Mesothelial cell of epicardium (in vitro differentiated cells): ENCODE results near the gene TRIL. TPM values are rescaled to one million over a fixed set of nuclear protein-coding genes. Genes with fewer than 3 reads are reported as not detected.

Source experiments
- DNase-seq, 2 experiments: peaks; one replicate each; pipeline ENCODE4 v3.0.0; 2021; ENCODE audit warnings: low spot score in 2 of 2; ENCODE audit not compliant: unreplicated experiment in 2 of 2
- H3K27ac Mint-ChIP-seq: 2 replicates; pipeline ENCODE4 v1.8.0; 2021; ENCODE audit warnings: mixed read lengths
- H3K27me3 Mint-ChIP-seq: 2 replicates; pipeline ENCODE4 v1.8.0; 2021; ENCODE audit warnings: low read depth, mixed read lengths
- H3K36me3 Mint-ChIP-seq: 2 replicates; pipeline ENCODE4 v1.8.0; 2021; ENCODE audit warnings: mixed read lengths
- H3K4me1 Mint-ChIP-seq: 2 replicates; pipeline ENCODE4 v1.8.0; 2021; ENCODE audit warnings: mixed read lengths
- H3K4me3 Mint-ChIP-seq: 2 replicates; pipeline ENCODE4 v1.8.0; 2021; ENCODE audit warnings: mild to moderate bottlenecking, moderate library complexity, mixed read lengths
- H3K9me3 Mint-ChIP-seq: 2 replicates; pipeline ENCODE4 v1.8.0; 2021; ENCODE audit warnings: mixed read lengths
- total RNA-seq: library from RNA; stranded (reverse); gene quantifications from 3 replicates; pipeline ENCODE4 v1.2.1, GENCODE V29; 2021
- TF ChIP-seq, protein P1 (sequence below): fragments of 200-600 bp; sonication (generic); IDR thresholded peaks from one replicate; pipeline ENCODE4 v1.5.0; 2021; ENCODE audit warnings: antibody characterized with exemption; ENCODE audit not compliant: unreplicated experiment

Gene TRIL
- total RNA-seq, 1 donor from 2014 or later = 14.2 TPM

DNA sequence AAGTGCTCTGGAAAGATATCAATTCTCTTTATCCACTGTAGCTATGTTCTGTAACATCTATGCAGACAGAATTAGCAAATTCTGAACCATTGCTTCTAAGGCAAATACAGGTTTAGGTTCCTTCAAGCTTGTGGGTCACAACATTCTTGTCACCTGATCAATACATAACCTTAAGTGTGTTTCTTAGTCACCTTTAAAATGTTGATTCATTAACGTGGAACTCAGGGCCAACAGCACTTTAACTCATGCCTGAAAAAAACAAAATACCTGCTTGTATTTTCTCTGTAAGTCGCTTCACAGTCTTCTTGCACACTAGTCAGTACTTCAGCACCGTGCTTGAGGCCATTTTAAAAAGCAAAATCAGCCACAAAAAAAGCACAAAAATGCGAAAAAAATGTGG lies 35.2 kb upstream of the TRIL start:
- no peak for DNase-seq
- Mint-ChIP-seq H3K4me3 (no peak overlapping the region), H3K9me3 (no peaks in the 10 kb centered on the region), H3K4me1 (peaks cover 15% of the 10 kb centered on the region), H3K36me3 (no peaks in the 10 kb centered on the region), H3K27ac (no peak overlapping the region), H3K27me3 (no peaks in the 10 kb centered on the region)
- TF ChIP-seq, protein P1, sequence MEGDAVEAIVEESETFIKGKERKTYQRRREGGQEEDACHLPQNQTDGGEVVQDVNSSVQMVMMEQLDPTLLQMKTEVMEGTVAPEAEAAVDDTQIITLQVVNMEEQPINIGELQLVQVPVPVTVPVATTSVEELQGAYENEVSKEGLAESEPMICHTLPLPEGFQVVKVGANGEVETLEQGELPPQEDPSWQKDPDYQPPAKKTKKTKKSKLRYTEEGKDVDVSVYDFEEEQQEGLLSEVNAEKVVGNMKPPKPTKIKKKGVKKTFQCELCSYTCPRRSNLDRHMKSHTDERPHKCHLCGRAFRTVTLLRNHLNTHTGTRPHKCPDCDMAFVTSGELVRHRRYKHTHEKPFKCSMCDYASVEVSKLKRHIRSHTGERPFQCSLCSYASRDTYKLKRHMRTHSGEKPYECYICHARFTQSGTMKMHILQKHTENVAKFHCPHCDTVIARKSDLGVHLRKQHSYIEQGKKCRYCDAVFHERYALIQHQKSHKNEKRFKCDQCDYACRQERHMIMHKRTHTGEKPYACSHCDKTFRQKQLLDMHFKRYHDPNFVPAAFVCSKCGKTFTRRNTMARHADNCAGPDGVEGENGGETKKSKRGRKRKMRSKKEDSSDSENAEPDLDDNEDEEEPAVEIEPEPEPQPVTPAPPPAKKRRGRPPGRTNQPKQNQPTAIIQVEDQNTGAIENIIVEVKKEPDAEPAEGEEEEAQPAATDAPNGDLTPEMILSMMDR = no peak

DNA sequence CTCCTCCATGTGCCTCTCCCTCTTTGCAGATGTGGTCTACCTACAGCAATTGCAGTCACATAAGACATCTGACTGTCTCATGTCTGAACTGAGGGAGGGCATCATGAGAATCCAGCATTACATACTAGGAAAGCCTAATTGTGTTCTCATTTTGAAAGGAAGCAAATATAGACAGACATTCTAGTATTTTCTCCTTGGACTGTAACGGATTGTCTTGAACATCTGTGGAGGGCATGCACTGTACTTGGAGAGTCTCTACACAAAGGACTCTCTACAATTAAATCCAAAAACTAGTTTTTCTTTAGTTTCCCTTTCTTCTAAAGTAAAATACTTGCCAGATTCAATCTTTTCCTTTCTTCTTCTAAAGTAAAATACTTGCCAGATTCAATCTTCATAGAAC lies 34.7 kb upstream of the TRIL start:
- no peaks in the 10 kb centered on the region for H3K9me3 Mint-ChIP-seq
- no peak overlapping the region for H3K4me3 Mint-ChIP-seq
- peaks cover 12% of the 10 kb centered on the region for H3K4me1 Mint-ChIP-seq
- no peak for DNase-seq
- H3K27me3 Mint-ChIP-seq = no peaks in the 10 kb centered on the region
- TF ChIP-seq, protein P1 = no peak
- H3K36me3 Mint-ChIP-seq = no peaks in the 10 kb centered on the region
- H3K27ac Mint-ChIP-seq = no peak overlapping the region

DNA sequence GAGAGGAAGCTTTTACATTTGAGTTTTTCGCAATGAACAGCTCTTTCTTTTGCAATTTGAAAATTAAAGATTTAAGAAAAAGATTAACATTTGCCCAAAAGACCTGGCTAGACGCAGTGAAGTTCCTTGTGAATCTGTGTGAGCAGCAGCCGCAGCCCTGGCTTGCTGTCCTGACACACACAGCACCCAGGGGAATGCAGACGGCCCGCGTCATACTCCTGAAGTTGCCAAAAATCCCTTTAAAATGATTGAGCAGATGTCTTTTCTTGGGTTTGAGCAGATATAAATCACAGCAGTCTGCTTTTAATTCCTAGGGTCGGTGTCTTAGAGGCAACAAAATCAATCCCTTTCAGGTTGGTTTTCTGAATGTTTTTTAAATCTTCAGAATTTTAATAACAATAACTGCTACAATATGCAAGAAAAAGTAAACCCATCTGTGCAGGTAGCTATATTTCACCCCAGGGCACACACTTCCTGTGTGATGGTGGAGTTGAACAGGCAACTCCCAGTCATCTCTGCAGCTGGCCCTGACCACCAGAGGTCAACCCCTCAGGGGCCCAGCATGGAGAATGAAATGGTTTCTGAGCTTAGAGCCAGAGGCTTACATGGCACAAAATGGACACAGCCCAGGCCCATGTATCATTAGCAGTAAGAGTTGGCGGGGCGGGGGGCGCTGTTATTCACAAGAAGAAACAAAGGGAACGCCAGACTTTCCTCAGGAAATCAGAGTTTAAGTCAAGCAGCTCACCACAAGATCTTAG lies 32.2 kb upstream of the TRIL start:
- Mint-ChIP-seq H3K4me1 (peaks cover 31% of the 10 kb centered on the region), H3K36me3 (no peaks in the 10 kb centered on the region), H3K27me3 (no peaks in the 10 kb centered on the region), H3K9me3 (no peaks in the 10 kb centered on the region), H3K4me3 (no peak overlapping the region), H3K27ac (no peak overlapping the region)
- no peak for DNase-seq
- TF ChIP-seq, protein P1 = no peak

DNA sequence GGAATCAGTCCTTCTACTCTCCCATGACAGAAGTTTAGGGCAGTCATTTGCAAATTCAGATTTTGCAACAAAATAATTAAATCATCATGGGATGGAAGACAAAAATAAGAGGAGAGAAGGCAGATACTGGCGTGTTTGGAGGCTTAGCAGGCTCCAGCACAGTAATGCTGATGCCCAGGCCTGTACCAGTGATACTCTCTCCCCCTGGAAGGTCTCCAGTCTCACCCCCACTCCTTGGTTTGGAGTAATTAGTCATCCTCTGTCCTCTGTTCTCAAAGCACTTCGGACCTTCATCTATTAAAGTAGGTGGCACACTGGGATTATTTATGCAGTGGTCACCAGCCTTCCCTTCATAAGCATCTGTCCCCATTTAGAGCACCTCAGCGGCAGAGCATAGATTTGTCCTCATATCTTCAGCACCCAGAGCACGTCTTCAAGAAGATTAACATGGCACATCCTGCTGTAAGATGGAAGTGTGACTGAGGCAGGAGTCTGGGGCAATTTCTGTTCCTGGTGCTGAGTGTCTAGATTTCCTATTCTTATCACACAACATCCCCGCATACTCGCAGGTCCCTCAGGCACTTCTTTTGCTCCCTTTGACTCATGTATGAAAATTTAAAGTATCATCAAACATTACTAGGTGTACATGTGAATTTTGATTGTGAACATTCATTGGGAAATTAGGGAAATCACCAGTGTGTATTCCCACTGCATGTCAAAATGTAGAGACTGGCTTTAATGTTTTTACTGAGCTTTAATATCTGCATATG lies 31.3 kb upstream of the TRIL start:
- H3K36me3 Mint-ChIP-seq = no peaks in the 10 kb centered on the region
- TF ChIP-seq, protein P1 = no peak
- no peaks in the 10 kb centered on the region for H3K27me3 Mint-ChIP-seq
- H3K27ac Mint-ChIP-seq = no peak overlapping the region
- H3K4me3 Mint-ChIP-seq = no peak overlapping the region
- H3K9me3 Mint-ChIP-seq = no peaks in the 10 kb centered on the region
- DNase-seq = no peak
- peaks cover 40% of the 10 kb centered on the region for H3K4me1 Mint-ChIP-seq

DNA sequence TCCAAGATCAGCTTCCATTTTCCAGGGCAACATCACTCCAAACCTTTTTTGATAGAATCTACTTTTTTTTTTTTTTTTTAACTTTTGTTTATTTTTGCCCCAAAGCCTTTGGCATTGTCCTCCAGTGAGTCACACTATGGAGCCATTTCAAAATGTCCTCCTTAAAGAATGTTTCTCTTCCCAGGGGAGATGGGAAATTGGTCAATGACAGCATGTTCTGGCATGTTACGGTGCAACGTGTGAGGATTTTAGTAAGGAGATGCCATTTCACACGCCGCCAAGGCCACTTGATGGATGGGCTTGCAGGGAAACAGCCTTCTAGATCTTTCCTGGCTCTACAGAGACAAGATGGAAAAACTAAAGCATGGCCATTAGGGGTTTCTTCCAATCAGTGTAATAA lies 30.7 kb upstream of the TRIL start:
- H3K4me3 Mint-ChIP-seq = no peak overlapping the region
- DNase-seq = no peak
- H3K9me3 Mint-ChIP-seq = no peaks in the 10 kb centered on the region
- TF ChIP-seq, protein P1 = no peak
- peak overlapping the region; percentile 11 for H3K27ac Mint-ChIP-seq
- H3K4me1 Mint-ChIP-seq = peaks cover 45% of the 10 kb centered on the region
- no peaks in the 10 kb centered on the region for H3K27me3 Mint-ChIP-seq
- H3K36me3 Mint-ChIP-seq = no peaks in the 10 kb centered on the region
